ENCODE results near the gene PRKCE.

DNA sequence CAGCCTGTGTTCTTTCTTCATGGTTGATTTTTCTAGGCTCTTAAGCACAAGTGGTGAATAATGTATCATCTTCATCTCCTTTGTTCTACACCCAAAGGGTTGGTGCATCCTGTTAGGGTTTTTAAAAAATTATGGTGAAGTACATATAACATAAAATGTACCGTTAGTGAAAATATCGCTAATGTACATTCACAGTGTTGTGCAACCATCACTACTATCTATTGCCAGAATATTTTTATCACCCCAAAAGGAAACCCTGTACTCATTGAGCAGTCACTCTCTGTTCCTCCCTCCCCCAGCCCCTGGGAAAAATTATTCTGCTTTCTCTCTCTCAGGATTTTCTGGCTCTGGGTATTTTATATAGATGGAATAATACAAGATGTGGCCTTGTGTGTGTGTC is 98.5 kb downstream of the PRKCE start:
- TF ChIP-seq POLR2AphosphoS5 (IDR thresholded peaks at IDR 0.05; ENCODE audit: low read depth, low read length) (no peak), TCF7L2 (IDR thresholded peaks at IDR 0.05; ENCODE audit: low read depth, low read length) (no peak)
